H1 (cell line): ENCODE measurements around the gene SOX4. TPM values are rescaled to one million over a fixed set of nuclear protein-coding genes. Genes with fewer than 3 reads are reported as not detected.
A peak's percentile ranks its signal among the peaks of the same experiment; 100 is the strongest.

Experiments used
- CTCF ChIA-PET: fragments of 300-600 bp; sonication (Branson Sonifier 250); formaldehyde crosslinking; loops from one replicate; lab custom pipeline; 2021; ENCODE audit not compliant: partially characterized antibody; lab: Charles Lee
- POLR2A ChIA-PET: fragments of 300-600 bp; sonication (Branson Sonifier 250); formaldehyde crosslinking; loops from one replicate; lab custom pipeline; 2021; ENCODE audit warnings: inconsistent platforms; ENCODE audit not compliant: partially characterized antibody; lab: Charles Lee
- DNase-seq, 2 experiments: peaks; one replicate each; pipeline versions ENCODE4 v3.0.0 to v3.0.0-alpha.2; 2010 to 2022; ENCODE audit warnings: low spot score in 2 of 2, low read depth in 1 of 2, mixed read lengths in 1 of 2
- FAIRE-seq: peaks from 2 replicates; lab custom pipeline; 2011; peaks lifted over from hg19 to GRCh38; lab: Jason Lieb, UNC
- H2AFZ ChIP-seq: 2 replicates; pipeline ENCODE4 v1.8.1; 2012; ENCODE audit warnings: low read length, inconsistent platforms
- H2AK5ac ChIP-seq: 2 replicates; pipeline ENCODE4 v1.6.1; 2013; ENCODE audit warnings: low read depth, low read length
- H2BK120ac ChIP-seq: replicated peaks from 2 replicates; pipeline ENCODE3; 2013; ENCODE audit warnings: low read depth, low read length, inconsistent platforms
- H2BK12ac ChIP-seq: 2 replicates; pipeline ENCODE4 v1.6.1; 2013; ENCODE audit warnings: low read depth, low read length
- H2BK15ac ChIP-seq: 2 replicates; pipeline ENCODE4 v1.6.1; 2013; ENCODE audit warnings: low read length
- H2BK20ac ChIP-seq: 2 replicates; pipeline ENCODE4 v1.6.1; 2013; ENCODE audit warnings: low read length
- H2BK5ac ChIP-seq: 2 replicates; pipeline ENCODE4 v1.6.1; 2013; ENCODE audit warnings: low read depth, low read length
- H3K14ac ChIP-seq: 2 replicates; pipeline ENCODE4 v1.6.1; 2013; ENCODE audit warnings: inconsistent platforms; ENCODE audit not compliant: insufficient read length
- H3K18ac ChIP-seq: 2 replicates; pipeline ENCODE4 v1.6.1; 2013; ENCODE audit warnings: low read length; ENCODE audit errors: extremely low read depth
- H3K23ac ChIP-seq: 2 replicates; pipeline ENCODE4 v1.6.1; 2013; ENCODE audit warnings: inconsistent platforms; ENCODE audit not compliant: insufficient read length
- H3K23me2 ChIP-seq: 2 replicates; pipeline ENCODE4 v1.6.1; 2013; ENCODE audit warnings: low read depth, low read length
- H3K27ac ChIP-seq: 2 replicates; pipeline ENCODE4 v1.6.1; 2011; ENCODE audit warnings: low read depth, low read length, inconsistent platforms
- H3K27me3 ChIP-seq, 4 experiments: replicated peaks in 1 of 4; 1 replicate in 1 of 4; 2 replicates in 3 of 4; pipeline versions ENCODE4 v1.6.1 to v1.8.1; 2011 to 2013; ENCODE audit warnings: low read length in 3 of 4, mild to moderate bottlenecking in 3 of 4, inconsistent platforms in 2 of 4, mixed read lengths in 2 of 4, moderate library complexity in 1 of 4; ENCODE audit not compliant: control insufficient read depth in 3 of 4, insufficient read depth in 3 of 4; ENCODE audit errors: extremely low read depth in 1 of 4
- H3K36me3 ChIP-seq, 4 experiments: 2 replicates each; pipeline versions ENCODE4 v1.6.1 to v1.8.1; 2011 to 2013; ENCODE audit warnings: mild to moderate bottlenecking in 4 of 4, low read length in 3 of 4, moderate library complexity in 2 of 4, control low read depth in 1 of 4, inconsistent platforms in 1 of 4; ENCODE audit not compliant: insufficient read depth in 4 of 4, control insufficient read depth in 2 of 4
- H3K4ac ChIP-seq: replicated peaks from 2 replicates; pipeline ENCODE3; 2013; ENCODE audit warnings: low read length, low read depth, mixed read lengths, inconsistent platforms; ENCODE audit not compliant: insufficient read length
- H3K4me1 ChIP-seq, 4 experiments: replicated peaks in 1 of 4; 1 replicate in 1 of 4; 2 replicates in 3 of 4; pipeline versions ENCODE4 v1.6.1 to v1.8.1; 2011 to 2013; ENCODE audit warnings: low read length in 3 of 4, inconsistent platforms in 2 of 4, mixed read lengths in 1 of 4; ENCODE audit not compliant: insufficient read depth in 4 of 4, control insufficient read depth in 3 of 4
- H3K4me2 ChIP-seq, 2 experiments: 2 replicates each; pipeline versions ENCODE4 v1.6.1 to v1.8.1; 2011 to 2013; ENCODE audit warnings: low read depth in 2 of 2, low read length in 2 of 2, control low read depth in 1 of 2, inconsistent platforms in 1 of 2, mild to moderate bottlenecking in 1 of 2; ENCODE audit not compliant: insufficient read depth in 1 of 2
- H3K4me3 ChIP-seq, 4 experiments: fragments of 200-600, 300-600 bp in 1 of 4; sonication (generic), shearing (Covaris generic), sonication (Bioruptor Twin) in 1 of 4; 2 replicates each; pipeline versions ENCODE4 v1.5.1 to v1.8.1; 2011 to 2016; ENCODE audit warnings: low read length in 4 of 4, low read depth in 3 of 4, control low read depth in 2 of 4, inconsistent platforms in 2 of 4, mild to moderate bottlenecking in 2 of 4, mixed read lengths in 1 of 4, moderate library complexity in 1 of 4; ENCODE audit not compliant: insufficient read depth in 2 of 4; ENCODE audit errors: extremely low read depth in 1 of 4
- H3K56ac ChIP-seq: replicated peaks from 2 replicates; pipeline ENCODE3; 2013; ENCODE audit warnings: low read depth, mild to moderate bottlenecking, mixed read lengths, low read length, inconsistent platforms; ENCODE audit not compliant: insufficient read length
- H3K79me1 ChIP-seq: 2 replicates; pipeline ENCODE4 v1.6.1; 2013; ENCODE audit warnings: low read depth, low read length, control low read depth
- H3K79me2 ChIP-seq, 2 experiments: 2 replicates each; pipeline versions ENCODE4 v1.6.1 to v1.8.1; 2012 to 2013; ENCODE audit warnings: low read length in 2 of 2, mild to moderate bottlenecking in 2 of 2, inconsistent platforms in 1 of 2; ENCODE audit not compliant: insufficient read depth in 2 of 2, control insufficient read depth in 1 of 2
- H3K9ac ChIP-seq, 4 experiments: replicated peaks in 1 of 4; 1 replicate in 1 of 4; 2 replicates in 3 of 4; pipeline versions ENCODE4 v1.6.1 to v1.8.1; 2011 to 2013; ENCODE audit warnings: low read depth in 3 of 4, low read length in 3 of 4, control low read depth in 2 of 4, mild to moderate bottlenecking in 2 of 4, moderate library complexity in 2 of 4, inconsistent platforms in 1 of 4; ENCODE audit errors: extremely low read depth in 1 of 4
- H3K9me3 ChIP-seq, 2 experiments: 2 replicates each; pipeline versions ENCODE4 v1.6.1 to v1.8.1; 2012 to 2013; ENCODE audit warnings: mild to moderate bottlenecking in 2 of 2, moderate library complexity in 2 of 2, control low read depth in 1 of 2, inconsistent platforms in 1 of 2, low read depth in 1 of 2, low read length in 1 of 2, mixed read lengths in 1 of 2; ENCODE audit not compliant: insufficient read depth in 2 of 2
- H4K20me1 ChIP-seq, 2 experiments: replicated peaks in 1 of 2; 2 replicates each; pipeline versions ENCODE3 to v1.8.1; 2011 to 2013; ENCODE audit warnings: inconsistent platforms in 2 of 2, low read length in 2 of 2, mild to moderate bottlenecking in 1 of 2; ENCODE audit not compliant: insufficient read depth in 2 of 2, control insufficient read depth in 1 of 2
- H4K5ac ChIP-seq: 2 replicates; pipeline ENCODE4 v1.6.1; 2013; ENCODE audit warnings: low read length, low read depth, mixed read lengths, inconsistent platforms; ENCODE audit not compliant: insufficient read length
- H4K8ac ChIP-seq: 2 replicates; pipeline ENCODE4 v1.8.0; 2013; ENCODE audit warnings: mild to moderate bottlenecking, moderate library complexity, low read length, inconsistent platforms; ENCODE audit not compliant: insufficient read depth; ENCODE audit errors: extremely low read depth
- H4K91ac ChIP-seq: replicated peaks from 2 replicates; pipeline ENCODE3; 2013; ENCODE audit warnings: low read length, mixed read lengths, inconsistent platforms; ENCODE audit not compliant: insufficient read length
- CHD1 ChIP-seq: IDR thresholded peaks from 2 replicates; pipeline ENCODE4 v1.6.1; 2012; ENCODE audit warnings: low read depth, low read length, improper control_type of control experiment
- CHD2 ChIP-seq: IDR thresholded peaks from 2 replicates; pipeline ENCODE4 v1.6.1; 2012; ENCODE audit warnings: low read length, improper control_type of control experiment
- CREB1 ChIP-seq: IDR thresholded peaks from 2 replicates; pipeline ENCODE4 v1.6.1; 2012; ENCODE audit warnings: inconsistent platforms
- EGR1 ChIP-seq: IDR thresholded peaks from 2 replicates; pipeline ENCODE4 v1.6.1; 2011; ENCODE audit warnings: low read depth, low read length, borderline replicate concordance
- HDAC2 ChIP-seq, 2 experiments: fragments of 300-600 bp in 1 of 2; sonication (generic) in 1 of 2; IDR thresholded peaks; 2 replicates each; pipeline ENCODE4 v1.6.1; 2011 to 2012; ENCODE audit warnings: low read depth in 2 of 2, low read length in 2 of 2, mild to moderate bottlenecking in 2 of 2, moderate library complexity in 2 of 2, borderline replicate concordance in 1 of 2, inconsistent platforms in 1 of 2
- JUND ChIP-seq: IDR thresholded peaks from 2 replicates; pipeline ENCODE4 v1.6.1; 2011; ENCODE audit warnings: mild to moderate bottlenecking, improper control_type of control experiment, low read length
- MAFK ChIP-seq: IDR thresholded peaks from 2 replicates; pipeline ENCODE4 v1.6.1; 2012; ENCODE audit warnings: low read depth, mild to moderate bottlenecking, improper control_type of control experiment, low read length
- POLR2A ChIP-seq, 2 experiments: IDR thresholded peaks; 1 replicate in 1 of 2; 2 replicates in 1 of 2; pipeline ENCODE4 v1.6.1; 2011; ENCODE audit warnings: low read depth in 2 of 2, low read length in 2 of 2, mild to moderate bottlenecking in 2 of 2; ENCODE audit errors: control extremely low read depth in 1 of 2
- POLR2AphosphoS5 ChIP-seq: IDR thresholded peaks from 2 replicates; pipeline ENCODE4 v1.6.1; 2011; ENCODE audit warnings: low read depth, low read length
- SP4 ChIP-seq: IDR thresholded peaks from 2 replicates; pipeline ENCODE4 v1.6.1; 2012; ENCODE audit warnings: low read length, inconsistent platforms
- WGBS, 2 experiments: shearing (Covaris generic) in 1 of 2; methylation state at CpG; one replicate each; pipeline versions ENCODE4 v1.1.6 to v1.1.7; 2013 to 2015; ENCODE audit warnings: low lambda C conversion rate in 2 of 2, mixed read lengths in 2 of 2, inconsistent platforms in 1 of 2, low coverage in 1 of 2, missing lambda C conversion rate in 1 of 2; ENCODE audit not compliant: insufficient replicate concordance in 2 of 2, insufficient coverage in 1 of 2, insufficient read length in 1 of 2; ENCODE audit errors: extremely low coverage in 1 of 2, missing lambda C conversion rate in 1 of 2; 5-methylcytosine and 5-hydroxymethylcytosine counted together
- polyA plus RNA-seq, 7 experiments: library from polyadenylated mRNA; depleted of rRNA in 3 of 7; stranded (reverse) in 5 of 7; unstranded in 2 of 7; fragments of >200 nt in 5 of 7; fragments of 200-250 nt in 2 of 7; gene quantifications; 1 replicate in 5 of 7; 2 replicates in 1 of 7; 4 replicates in 1 of 7; pipeline versions ENCODE4 v1.2.1 to v1.2.3, GENCODE V29; 2011 to 2013; ENCODE audit warnings: missing spikeins in 2 of 7, mixed read lengths in 2 of 7
- total RNA-seq: library from RNA; stranded (reverse); fragmentation: NEBNext Ultra II Directional; extraction: Animal tissue kit (Norgen Biotek cat#: 25700); gene quantifications from 2 replicates; pipeline ENCODE4 v1.2.1, GENCODE V29; 2021

SOX4 gene
- total and polyA plus RNA-seq, 2 of the 8 experiments (the other 6 are each of a cell fraction or from before 2014, with no cell fraction given), result 14.1 to 169 TPM

DNA sequence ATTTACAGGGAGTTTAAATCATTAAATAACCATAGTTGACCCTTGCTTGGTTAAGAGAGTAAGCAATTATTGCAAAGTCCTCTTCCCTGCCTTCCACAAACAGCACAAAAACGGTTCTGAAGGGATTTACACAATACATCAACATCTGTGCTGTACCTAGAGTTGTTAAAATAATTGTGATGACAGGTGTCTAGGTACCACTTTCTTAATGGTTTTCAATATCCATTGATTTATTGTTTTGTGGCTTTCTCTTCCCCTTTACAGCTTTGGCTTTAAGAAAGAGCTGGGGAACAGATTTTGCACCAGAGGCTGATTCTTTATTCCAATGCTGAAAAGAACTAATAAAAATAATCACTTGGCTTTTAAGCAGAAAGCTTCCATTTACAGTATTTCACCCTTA lies 598 bp upstream of the SOX4 start:
- CTCF ChIA-PET, result interaction anchor here (1.1 to 2.4 kb wide), 4 partner anchors 37 to 152 kb away, joined by 3 to 10 read pairs (median 3); no protein-coding TSS in a partner anchor
- Histone ChIP-seq H4K5ac (no peak overlapping the region), H3K4me1 (peaks cover 0 to 2% (median 1%) of the 10 kb centered on the region in 4 experiments; a peak in 5 of 7 replicates), H2BK12ac (no peak overlapping the region), H4K20me1 (peaks cover 3 to 7% of the 10 kb centered on the region in 2 experiments), H4K8ac (no peak overlapping the region)
- FAIRE-seq (no peak), DNase-seq (no peak)
- TF ChIP-seq SP4, result no peak
- TF ChIP-seq JUND, result no peak
- no peak for TF ChIP-seq MAFK
- no peak for TF ChIP-seq CREB1
- no peak for TF ChIP-seq HDAC2 (IDR thresholded peaks at IDR 0.05; ENCODE audit: borderline replicate concordance in 1 of 2, low read depth in 2 of 2, low read length in 2 of 2)
- no peak for TF ChIP-seq EGR1
- no peak for TF ChIP-seq POLR2A (IDR thresholded peaks at IDR 0.05; ENCODE audit: control extremely low read depth in 1 of 2, low read depth in 2 of 2, low read length in 2 of 2)
- TF ChIP-seq CHD1, result no peak
- TF ChIP-seq CHD2, result no peak
- no peak for TF ChIP-seq POLR2AphosphoS5
- TF ChIP-seq, all 59 proteins: peak for 0
- Histone ChIP-seq H3K18ac (no peak overlapping the region), H3K23ac (no peak overlapping the region), H3K79me1 (no peaks in the 10 kb centered on the region), H3K9me3 (no peaks in the 10 kb centered on the region), H3K4me3 (peak overlapping the region in 2 of 4 experiments; percentile 82 to 97; a peak in 5 of 8 replicates), H2BK20ac (no peak overlapping the region), H3K9ac (no peak overlapping the region), H2AFZ (no peak overlapping the region), H2BK120ac (no peak overlapping the region), H2BK15ac (no peak overlapping the region), H3K14ac (no peak overlapping the region), H4K91ac (no peak overlapping the region), H3K23me2 (peaks cover 16% of the 10 kb centered on the region), H3K4me2 (peak overlapping the region; percentile 78 to 80; a peak in 3 of 4 replicates), H2AK5ac (no peak overlapping the region), H3K4ac (no peak overlapping the region), H3K36me3 (peaks cover 0 to 20% (median 6%) of the 10 kb centered on the region in 4 experiments; a peak in 2 of 8 replicates), H3K79me2 (peaks cover 29 to 43% of the 10 kb centered on the region in 2 experiments), H3K56ac (no peak overlapping the region), H3K27ac (no peak overlapping the region), H3K27me3 (peaks cover 0 to 7% (median 3%) of the 10 kb centered on the region in 4 experiments; a peak in 4 of 7 replicates), H2BK5ac (no peak overlapping the region)
- 0% methylated on average over 1 of the region's 1 CpG; no CpG with 5 or more reads in 1 of the 2 experiments for WGBS, 2 experiments
- POLR2A ChIA-PET, result interaction anchor here (0.6 to 10.3 kb wide), 41 partner anchors 10 to 1055 kb away, joined by 3 to 161 read pairs (median 4); no protein-coding TSS in a partner anchor
